MG63 (cell line): ENCODE results near the gene ZP1. TPM values are rescaled to one million over a fixed set of nuclear protein-coding genes. Genes with fewer than 3 reads are reported as not detected.

ENCODE experiments used
- DNase-seq: peaks from one replicate; pipeline ENCODE4 v3.0.0-alpha.2; 2020
- H3K27me3 ChIP-seq: fragments of 250-450 bp; sonication (Bioruptor Pico); 2 replicates; pipeline ENCODE4 v1.5.1; 2020; ENCODE audit warnings: mild to moderate bottlenecking, moderate library complexity
- H3K36me3 ChIP-seq: fragments of 250-450 bp; sonication (Bioruptor Pico); 2 replicates; pipeline ENCODE4 v1.5.1; 2020; ENCODE audit warnings: mild to moderate bottlenecking, moderate library complexity
- H3K4me3 ChIP-seq: fragments of 250-450 bp; sonication (Bioruptor Pico); 2 replicates; pipeline ENCODE4 v1.5.1; 2020; ENCODE audit warnings: mild to moderate bottlenecking, moderate library complexity
- H3K9me3 ChIP-seq: fragments of 250-450 bp; sonication (Bioruptor Pico); 2 replicates; pipeline ENCODE4 v1.5.1; 2020; ENCODE audit warnings: mild to moderate bottlenecking, moderate library complexity
- total RNA-seq: library from RNA; depleted of rRNA; stranded (reverse); fragments of >200 nt; shearing (Covaris generic); gene quantifications from 2 replicates; pipeline ENCODE4 v1.2.3, GENCODE V29; 2014; ENCODE audit warnings: low replicate concordance; rRNA removed

Gene ZP1
- total RNA-seq, 1 experiment from 2014 or later, result not detected

DNA sequence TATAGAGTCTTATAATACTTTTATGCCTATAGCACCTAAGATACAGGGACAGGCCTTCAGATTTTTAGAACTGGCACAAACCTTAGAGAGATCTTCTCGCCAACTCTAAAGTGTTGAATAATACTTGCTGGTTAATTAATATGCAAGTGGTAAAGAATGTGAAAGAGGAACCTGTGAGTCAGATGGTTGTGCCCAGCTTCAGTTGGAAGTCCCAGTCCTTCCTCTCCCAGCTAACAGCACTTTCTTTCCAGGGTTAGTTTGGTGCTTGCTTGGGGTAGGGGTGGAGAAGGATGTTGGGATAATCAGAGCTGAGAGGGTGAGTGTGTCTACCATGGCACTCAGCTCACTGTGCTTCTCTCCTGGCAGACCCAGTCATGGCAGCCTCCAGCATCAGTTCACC lies 52.0 kb downstream of the ZP1 start:
- Histone ChIP-seq H3K27me3 (no peaks in the 10 kb centered on the region), H3K9me3 (no peaks in the 10 kb centered on the region), H3K4me3 (no peak overlapping the region), H3K36me3 (peaks cover 20% of the 10 kb centered on the region)
- DNase-seq, result no peak

DNA sequence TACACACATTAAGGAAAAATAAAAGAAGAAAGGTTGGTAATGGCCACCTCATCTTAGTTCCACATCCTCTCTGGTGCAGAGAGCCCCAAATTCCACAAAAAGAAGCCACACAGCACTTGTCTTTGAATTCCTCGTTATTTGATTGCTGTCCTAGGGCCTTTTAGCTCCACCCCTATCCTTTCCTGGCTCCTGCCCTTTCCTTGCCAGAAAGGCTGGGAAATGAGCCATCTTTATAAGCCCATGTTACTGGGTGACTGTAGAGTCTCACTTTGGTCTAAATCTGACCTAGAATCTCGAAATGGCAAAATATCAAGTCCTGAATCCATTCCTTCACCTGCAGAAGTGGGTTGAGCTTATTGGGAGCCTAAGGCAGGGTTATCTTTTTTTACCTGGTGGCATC lies 52.6 kb downstream of the ZP1 start:
- no peaks in the 10 kb centered on the region for H3K27me3 ChIP-seq
- no peaks in the 10 kb centered on the region for H3K9me3 ChIP-seq
- no peak overlapping the region for H3K4me3 ChIP-seq
- peaks cover 20% of the 10 kb centered on the region for H3K36me3 ChIP-seq
- no peak for DNase-seq

DNA sequence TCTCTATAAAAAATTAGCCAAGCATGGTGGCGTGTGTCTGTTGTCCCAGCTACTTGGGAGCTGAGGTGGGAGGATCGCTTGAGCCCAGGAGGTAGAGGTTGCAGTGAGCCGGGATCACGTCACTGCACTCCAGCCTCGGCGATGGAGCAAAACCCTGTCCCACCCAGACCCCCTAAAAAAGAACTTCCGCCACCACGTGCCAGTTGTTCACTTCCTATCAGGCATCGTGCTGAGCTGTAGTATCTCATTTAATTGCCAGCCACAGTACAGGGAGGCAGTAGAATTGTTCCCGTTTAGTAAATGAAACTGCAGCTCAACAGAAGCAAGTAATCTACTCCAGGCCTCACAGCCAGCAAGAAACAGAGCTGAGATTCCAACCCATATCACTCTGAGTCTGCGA lies 53.9 kb downstream of the ZP1 start:
- H3K9me3 ChIP-seq, result no peaks in the 10 kb centered on the region
- no peak overlapping the region for H3K4me3 ChIP-seq
- no peaks in the 10 kb centered on the region for H3K27me3 ChIP-seq
- H3K36me3 ChIP-seq, result peaks cover 15% of the 10 kb centered on the region
- DNase-seq, result no peak

DNA sequence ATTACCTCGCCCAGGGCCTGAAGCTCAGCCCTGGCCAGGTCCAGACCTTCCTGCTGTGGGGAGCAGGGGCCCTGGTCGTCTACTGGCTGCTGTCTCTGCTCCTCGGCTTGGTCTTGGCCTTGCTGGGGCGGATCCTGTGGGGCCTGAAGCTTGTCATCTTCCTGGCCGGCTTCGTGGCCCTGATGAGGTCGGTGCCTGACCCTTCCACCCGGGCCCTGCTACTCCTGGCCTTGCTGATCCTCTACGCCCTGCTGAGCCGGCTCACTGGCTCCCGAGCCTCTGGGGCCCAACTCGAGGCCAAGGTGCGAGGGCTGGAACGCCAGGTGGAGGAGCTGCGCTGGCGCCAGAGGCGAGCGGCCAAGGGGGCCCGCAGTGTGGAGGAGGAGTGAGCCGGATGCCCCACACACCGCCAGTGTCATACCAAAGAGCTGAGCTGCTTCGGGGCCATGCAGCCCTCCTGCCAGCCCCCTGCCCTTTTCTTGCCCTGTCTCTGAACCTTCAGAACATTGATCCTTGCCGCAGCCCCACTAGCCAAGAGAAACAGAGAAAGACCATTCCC lies 54.5 kb downstream of the ZP1 start:
- no peak for DNase-seq
- H3K36me3 ChIP-seq, result peaks cover 15% of the 10 kb centered on the region
- H3K4me3 ChIP-seq, result no peak overlapping the region
- H3K27me3 ChIP-seq, result no peaks in the 10 kb centered on the region
- no peaks in the 10 kb centered on the region for H3K9me3 ChIP-seq

DNA sequence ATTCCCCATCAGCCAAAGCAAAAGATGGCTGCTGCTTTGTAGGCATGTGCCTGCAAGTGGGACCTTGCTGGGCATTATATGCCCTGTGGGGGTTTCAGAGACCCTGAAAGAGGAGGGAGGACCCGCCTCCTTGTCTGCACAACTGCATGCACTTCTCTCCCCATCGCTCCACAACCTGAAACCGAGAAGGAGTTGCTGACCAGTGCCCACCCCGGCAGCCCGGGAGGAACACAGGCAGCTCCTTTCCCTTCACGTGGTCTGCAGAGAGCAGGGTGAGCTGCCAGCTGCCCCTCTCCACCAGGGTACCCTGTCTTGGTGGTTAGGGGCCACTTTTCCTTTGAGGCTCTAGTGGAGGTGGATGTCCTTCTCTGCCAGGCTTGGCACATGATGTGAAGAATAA lies 55.6 kb downstream of the ZP1 start:
- no peak overlapping the region for H3K4me3 ChIP-seq
- H3K9me3 ChIP-seq, result no peaks in the 10 kb centered on the region
- peaks cover 12% of the 10 kb centered on the region for H3K36me3 ChIP-seq
- H3K27me3 ChIP-seq, result no peaks in the 10 kb centered on the region
- no peak for DNase-seq

DNA sequence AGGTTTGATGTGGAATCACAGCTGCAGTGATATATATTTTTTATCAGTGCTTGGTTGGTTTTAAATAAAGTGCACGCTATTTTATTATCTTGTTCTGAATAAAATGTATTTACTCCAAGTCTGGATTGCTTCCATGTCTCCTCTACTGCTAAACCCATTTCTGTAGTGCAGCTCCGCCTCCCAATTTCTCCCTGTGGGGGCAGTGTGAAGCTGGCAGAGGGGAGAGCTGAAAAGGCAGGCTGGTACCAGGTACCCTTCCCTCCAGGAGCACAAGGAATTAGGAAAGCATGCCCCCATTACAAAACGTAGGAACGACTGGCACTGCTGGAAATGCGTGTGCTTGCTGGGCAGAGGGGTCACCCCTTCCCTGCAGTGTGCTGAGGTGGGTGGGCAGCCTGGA lies 56.0 kb downstream of the ZP1 start:
- H3K36me3 ChIP-seq, result peaks cover 12% of the 10 kb centered on the region

DNA sequence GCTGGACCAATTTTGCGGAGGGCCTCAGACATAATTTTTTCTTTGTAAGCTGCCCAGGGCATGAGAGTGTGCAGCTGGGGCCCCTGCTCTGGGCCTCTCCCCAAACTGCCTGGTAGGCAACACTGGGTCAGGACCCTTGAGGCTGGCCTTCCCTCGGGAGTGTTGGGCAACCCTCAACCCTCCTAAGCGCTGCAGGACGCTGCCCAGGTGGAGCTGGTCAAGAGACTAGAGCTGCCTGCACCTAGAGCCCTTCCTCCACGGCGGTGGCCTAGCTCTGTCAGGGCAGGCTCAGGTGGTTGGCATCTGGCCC lies 56.4 kb downstream of the ZP1 start:
- peak overlapping the region; percentile 51 for H3K4me3 ChIP-seq
- H3K36me3 ChIP-seq, result peaks cover 12% of the 10 kb centered on the region
- no peaks in the 10 kb centered on the region for H3K9me3 ChIP-seq
- DNase-seq, result no peak
- H3K27me3 ChIP-seq, result no peaks in the 10 kb centered on the region

More for the DNA sequence above, 56.0 kb downstream of the ZP1 start:
- DNase-seq, result no peak
- Histone ChIP-seq H3K4me3 (no peak overlapping the region), H3K9me3 (no peaks in the 10 kb centered on the region), H3K27me3 (no peaks in the 10 kb centered on the region)

DNA sequence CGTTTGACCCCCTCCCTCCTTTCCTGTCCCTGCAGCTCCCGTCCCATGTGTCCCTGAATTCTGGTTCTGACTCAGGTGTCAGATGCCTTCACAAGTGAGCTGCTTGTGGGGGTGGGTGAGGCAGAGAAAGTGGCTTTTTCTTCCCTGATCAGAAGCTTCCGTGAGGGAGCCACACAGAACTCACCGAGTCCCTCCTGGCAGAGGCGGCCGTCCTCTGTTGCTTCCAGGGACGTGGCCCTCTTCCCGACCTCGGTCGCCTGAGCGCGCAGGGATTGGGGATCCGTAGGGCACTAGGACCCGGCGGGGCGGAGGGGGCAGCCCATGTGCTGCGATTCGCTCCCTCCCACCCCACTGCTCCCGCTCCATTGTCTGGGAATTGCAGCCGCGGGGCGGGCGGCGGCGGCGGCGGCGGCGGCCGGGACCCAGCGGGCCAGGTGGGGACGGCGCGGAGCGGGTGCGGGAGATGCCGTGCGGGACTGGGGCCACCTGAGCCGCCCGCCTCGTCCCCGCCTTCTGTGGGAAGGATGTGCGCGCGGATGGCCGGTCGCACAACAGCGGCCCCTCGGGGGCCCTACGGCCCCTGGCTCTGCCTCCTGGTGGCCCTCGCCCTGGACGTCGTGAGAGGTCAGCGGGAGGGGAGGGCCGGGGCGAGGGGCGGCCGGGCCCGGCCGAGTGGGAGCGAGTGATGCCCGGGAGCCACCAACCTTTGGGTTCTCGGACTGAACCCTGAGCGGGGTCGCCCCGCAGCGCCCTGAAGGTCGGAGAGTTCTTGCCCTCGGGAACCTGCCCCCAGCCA lies 57.0 kb downstream of the ZP1 start, which contains the start of gene TMEM132A:
Gene TMEM132A (plus strand): TSS at position 351 of the 796 bp plus-strand sequence. CDS start 174 bp downstream, at position 525.
- Histone ChIP-seq H3K27me3 (no peaks in the 10 kb centered on the region), H3K4me3 (peak within 1 kb of the TSS; percentile 51), H3K9me3 (no peaks in the 10 kb centered on the region), H3K36me3 (peaks cover 12% of the 10 kb centered on the region)
- peak; percentile 75 for DNase-seq

Other genes with a start within 250 kb of the ZP1 start
- not detected in 2 replicates for gene MS4A8, start 167.9 kb upstream of the ZP1 start, total RNA-seq
- not detected in 2 replicates for gene MS4A18, start 142.8 kb upstream of the ZP1 start, total RNA-seq
- not detected in 2 replicates for gene MS4A15, start 110.7 kb upstream of the ZP1 start, total RNA-seq
- not detected in 2 replicates for gene MS4A10, start 82.2 kb upstream of the ZP1 start, total RNA-seq
- 9.7 and 11.4 TPM in 2 replicates for gene CCDC86, start 25.4 kb upstream of the ZP1 start, total RNA-seq
- not detected in 2 replicates for gene PTGDR2, start 11.6 kb upstream of the ZP1 start, total RNA-seq
- 94.4 and 98.0 TPM in 2 replicates for gene PRPF19, start 39.0 kb downstream of the ZP1 start, total RNA-seq
- 16.6 and 17.6 TPM in 2 replicates for gene TMEM109, start 46.6 kb downstream of the ZP1 start, total RNA-seq
- gene TMEM132A, start 56.9 kb downstream of the ZP1 start, total RNA-seq, result 4.8 and 16.3 TPM in 2 replicates
- not detected in 2 replicates for gene SLC15A3, start 84.6 kb downstream of the ZP1 start, total RNA-seq
- gene CD6, start 104.1 kb downstream of the ZP1 start, total RNA-seq, result not detected in 2 replicates
- not detected in 2 replicates for gene CD5, start 234.9 kb downstream of the ZP1 start, total RNA-seq